GM19455 (cell line): ENCODE results near the gene DLST.
"Not testable (repeated sequence)": the region's sequence is repeated elsewhere in the genome, so short reads cannot be mapped to it uniquely, and the experiment has no call there.

ENCODE experiments used
- ATAC-seq: cut with Tn5 transposase; IDR thresholded peaks from one replicate; pipeline ENCODE4 v1.9.1; 2021; ENCODE audit not compliant: unreplicated experiment

Gene DLST

GRCh38 chr14:74915826-74916225 lies 34.1 kb downstream of the DLST start:
- no peak for ATAC-seq

- no peak for ATAC-seq
Observed at GRCh38 chr14:74917178-74917543, 35.4 kb downstream of the DLST start.

- ATAC-seq = no peak
Observed at GRCh38 chr14:74917646-74918081, 35.9 kb downstream of the DLST start.

- ATAC-seq = no peak
Observed at GRCh38 chr14:74918380-74918779, 36.7 kb downstream of the DLST start.

GRCh38 chr14:74919421-74920165 lies 37.9 kb downstream of the DLST start:
- no peak for ATAC-seq

GRCh38 chr14:74920281-74920680 lies 38.6 kb downstream of the DLST start:
- ATAC-seq = no peak

GRCh38 chr14:74921053-74921620 lies 39.4 kb downstream of the DLST start:
- no peak for ATAC-seq

GRCh38 chr14:74921987-74922751 lies 40.5 kb downstream of the DLST start:
- ATAC-seq = no peak

GRCh38 chr14:74922752-74923401 lies 41.2 kb downstream of the DLST start, which contains the start of gene RPS6KL1:
TSS of gene RPS6KL1 (minus strand) at chr14:74923260. CDS start at chr14:74921541, 1,719 bp downstream.
- peak; percentile 91 for ATAC-seq

GRCh38 chr14:74924061-74924460 lies 42.3 kb downstream of the DLST start:
- no peak for ATAC-seq

- ATAC-seq = no peak
Observed at GRCh38 chr14:74927225-74927624, 45.5 kb downstream of the DLST start.

- ATAC-seq = no peak
Observed at GRCh38 chr14:74929242-74929641, 47.5 kb downstream of the DLST start.

- not testable (repeated sequence) for ATAC-seq
Observed at GRCh38 chr14:74931744-74932143, 50.0 kb downstream of the DLST start.

- ATAC-seq = no peak
Observed at GRCh38 chr14:74932401-74932901, 50.7 kb downstream of the DLST start.

GRCh38 chr14:74932936-74933335 lies 51.2 kb downstream of the DLST start:
- not testable (repeated sequence) for ATAC-seq

GRCh38 chr14:74934041-74934440 lies 52.3 kb downstream of the DLST start:
- ATAC-seq = no peak

GRCh38 chr14:74934476-74935359 lies 53.0 kb downstream of the DLST start:
- no peak for ATAC-seq

GRCh38 chr14:74935360-74935680 lies 53.6 kb downstream of the DLST start:
- ATAC-seq = no peak

- no peak for ATAC-seq
Observed at GRCh38 chr14:74936151-74936550, 54.4 kb downstream of the DLST start.

- ATAC-seq = no peak
Observed at GRCh38 chr14:74936731-74937130, 55.0 kb downstream of the DLST start.
